ENCODE measurements around the gene UGT1A10.

The UGT1A10 gene

DNA sequence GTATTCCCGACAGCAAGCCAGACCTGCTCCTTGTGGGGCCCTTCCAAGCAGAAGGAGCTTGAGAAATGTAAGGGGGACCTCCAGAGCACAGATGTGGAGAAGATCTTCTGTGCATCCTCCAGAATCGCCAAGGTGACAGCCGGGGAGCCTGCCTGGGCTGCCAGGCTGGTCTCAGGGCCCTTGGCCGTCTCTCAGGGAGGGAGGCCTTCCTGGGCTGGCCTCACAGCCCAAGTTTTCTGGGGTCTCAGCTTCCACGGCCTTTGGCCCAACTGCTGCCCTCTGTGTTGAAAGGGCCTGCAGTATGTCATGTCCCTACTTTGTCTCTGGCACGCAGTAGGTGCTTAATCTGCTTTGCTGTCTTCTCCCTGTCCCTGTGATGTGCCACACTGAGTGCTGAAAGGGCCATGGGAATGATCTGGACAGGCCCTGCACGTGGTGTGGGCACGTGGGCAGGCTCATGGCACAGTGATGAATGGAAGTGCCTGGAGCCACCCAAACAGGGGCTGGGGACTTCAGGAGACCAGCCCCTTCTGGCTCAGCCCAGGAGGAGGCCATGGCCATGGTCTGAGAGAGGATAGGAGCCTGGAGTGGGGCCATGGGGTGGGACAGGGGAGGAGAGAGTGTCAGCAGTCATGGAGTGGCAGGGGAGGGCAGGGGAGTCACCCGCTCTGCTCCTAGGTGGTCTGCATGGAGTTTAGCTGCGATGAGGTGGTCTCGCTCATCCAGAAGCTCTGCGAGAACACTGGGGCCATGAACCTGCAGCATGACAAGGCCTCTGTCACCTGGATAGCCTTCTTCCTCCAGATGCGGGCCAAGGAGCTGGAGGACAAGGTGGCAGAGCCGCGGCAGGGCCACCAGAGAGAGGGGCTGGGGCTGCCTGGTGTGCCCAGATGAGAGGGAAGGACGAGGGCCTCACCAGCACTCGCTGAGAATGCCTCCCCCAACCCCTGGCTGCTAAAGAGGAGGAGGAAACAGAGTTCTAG lies 182.7 kb downstream of the UGT1A10 start:
- ATAC-seq (ENCODE audit: insufficient read depth, low read depth), result no peak
- Histone ChIP-seq H3K4me3 (ENCODE audit: low read depth in 1 of 2, low read length in 2 of 2) (no peak overlapping the region), H3K79me2 (ENCODE audit: insufficient read depth, low read length) (no peaks in the 10 kb centered on the region), H3K4me2 (ENCODE audit: insufficient read depth, low read length) (no peak overlapping the region), H3K9ac (ENCODE audit: low read depth, low read length) (no peak overlapping the region), H3K27me3 (ENCODE audit: insufficient read depth, low read length, poor library complexity) (peaks cover 5% of the 10 kb centered on the region), H3K27ac (ENCODE audit: low read length) (no peak overlapping the region), H2AFZ (ENCODE audit: low read depth, low read length) (no peak overlapping the region), H3K36me3 (ENCODE audit: insufficient read depth, low read length) (no peaks in the 10 kb centered on the region), H3K9me3 (ENCODE audit: insufficient read depth, low read length, severe bottlenecking) (no peaks in the 10 kb centered on the region), H3K4me1 (ENCODE audit: insufficient read depth, low read length) (no peaks in the 10 kb centered on the region), H4K20me1 (ENCODE audit: insufficient read depth, low read length) (no peaks in the 10 kb centered on the region)
- no peak for DNase-seq
- TF ChIP-seq, protein P1, sequence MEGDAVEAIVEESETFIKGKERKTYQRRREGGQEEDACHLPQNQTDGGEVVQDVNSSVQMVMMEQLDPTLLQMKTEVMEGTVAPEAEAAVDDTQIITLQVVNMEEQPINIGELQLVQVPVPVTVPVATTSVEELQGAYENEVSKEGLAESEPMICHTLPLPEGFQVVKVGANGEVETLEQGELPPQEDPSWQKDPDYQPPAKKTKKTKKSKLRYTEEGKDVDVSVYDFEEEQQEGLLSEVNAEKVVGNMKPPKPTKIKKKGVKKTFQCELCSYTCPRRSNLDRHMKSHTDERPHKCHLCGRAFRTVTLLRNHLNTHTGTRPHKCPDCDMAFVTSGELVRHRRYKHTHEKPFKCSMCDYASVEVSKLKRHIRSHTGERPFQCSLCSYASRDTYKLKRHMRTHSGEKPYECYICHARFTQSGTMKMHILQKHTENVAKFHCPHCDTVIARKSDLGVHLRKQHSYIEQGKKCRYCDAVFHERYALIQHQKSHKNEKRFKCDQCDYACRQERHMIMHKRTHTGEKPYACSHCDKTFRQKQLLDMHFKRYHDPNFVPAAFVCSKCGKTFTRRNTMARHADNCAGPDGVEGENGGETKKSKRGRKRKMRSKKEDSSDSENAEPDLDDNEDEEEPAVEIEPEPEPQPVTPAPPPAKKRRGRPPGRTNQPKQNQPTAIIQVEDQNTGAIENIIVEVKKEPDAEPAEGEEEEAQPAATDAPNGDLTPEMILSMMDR (IDR thresholded peaks at IDR 0.05; ENCODE audit: borderline replicate concordance, extremely low read depth, low read length, poor library complexity, severe bottlenecking), result no peak
- no peak for TF ChIP-seq EZH2 (IDR thresholded peaks at IDR 0.05; ENCODE audit: borderline replicate concordance, low read depth, low read length, severe bottlenecking)

DNA sequence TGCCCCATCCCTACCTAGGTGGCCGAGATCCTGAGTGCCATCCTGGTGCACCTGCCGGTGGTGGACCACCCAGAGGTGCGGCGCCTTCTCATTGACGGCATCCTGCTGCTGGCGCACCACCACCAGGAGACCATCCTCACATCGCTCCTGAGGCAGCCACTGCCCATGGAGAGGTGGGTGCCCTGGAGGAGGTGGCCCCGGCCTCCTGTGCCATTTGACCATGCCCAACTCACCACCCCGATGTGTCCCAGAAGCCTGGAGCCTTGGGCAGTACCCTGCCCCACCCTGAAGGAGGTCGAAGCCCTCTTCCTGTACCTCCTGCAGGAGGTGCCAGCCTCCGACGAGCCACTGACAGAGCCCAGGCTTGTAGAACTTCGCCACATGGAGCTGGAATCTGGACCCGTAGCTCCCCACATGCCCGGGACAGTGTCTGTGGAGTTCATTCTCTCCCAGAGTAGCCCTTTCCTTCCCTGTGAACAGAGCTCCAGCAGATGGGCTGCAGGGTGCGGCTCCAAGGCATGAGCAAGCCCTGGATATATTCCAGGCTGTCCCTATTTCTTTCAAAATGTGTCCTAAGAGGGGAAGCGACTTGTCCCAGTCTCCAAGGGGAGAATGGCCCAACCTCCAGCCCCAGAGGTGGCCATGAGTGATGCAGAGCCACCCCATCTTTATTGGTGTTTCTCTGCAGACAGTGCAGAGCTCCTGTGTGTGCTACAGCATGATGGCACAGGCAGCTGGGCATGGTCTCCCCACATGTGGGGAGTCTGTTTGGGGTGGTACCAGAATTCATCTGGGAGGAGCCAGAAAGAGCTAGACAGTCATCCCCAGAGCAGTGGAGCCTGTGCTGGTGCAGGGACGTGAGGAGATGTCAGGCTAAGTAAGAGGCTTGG lies 183.9 kb downstream of the UGT1A10 start:
- H2AFZ ChIP-seq (ENCODE audit: low read depth, low read length), result no peak overlapping the region
- no peaks in the 10 kb centered on the region for H3K36me3 ChIP-seq (ENCODE audit: insufficient read depth, low read length)
- H3K4me3 ChIP-seq (ENCODE audit: low read depth in 1 of 2, low read length in 2 of 2), result no peak overlapping the region
- no peaks in the 10 kb centered on the region for H4K20me1 ChIP-seq (ENCODE audit: insufficient read depth, low read length)
- no peak for TF ChIP-seq EZH2 (IDR thresholded peaks at IDR 0.05; ENCODE audit: borderline replicate concordance, low read depth, low read length, severe bottlenecking)
- TF ChIP-seq, protein P1 (IDR thresholded peaks at IDR 0.05; ENCODE audit: borderline replicate concordance, extremely low read depth, low read length, poor library complexity, severe bottlenecking), result no peak
- no peak overlapping the region for H3K4me2 ChIP-seq (ENCODE audit: insufficient read depth, low read length)
- DNase-seq, result no peak
- H3K27me3 ChIP-seq (ENCODE audit: insufficient read depth, low read length, poor library complexity), result no peaks in the 10 kb centered on the region
- H3K4me1 ChIP-seq (ENCODE audit: insufficient read depth, low read length), result no peaks in the 10 kb centered on the region
- no peak overlapping the region for H3K27ac ChIP-seq (ENCODE audit: low read length)
- H3K79me2 ChIP-seq (ENCODE audit: insufficient read depth, low read length), result no peaks in the 10 kb centered on the region
- no peaks in the 10 kb centered on the region for H3K9me3 ChIP-seq (ENCODE audit: insufficient read depth, low read length, severe bottlenecking)
- ATAC-seq (ENCODE audit: insufficient read depth, low read depth), result no peak
- H3K9ac ChIP-seq (ENCODE audit: low read depth, low read length), result no peak overlapping the region

DNA sequence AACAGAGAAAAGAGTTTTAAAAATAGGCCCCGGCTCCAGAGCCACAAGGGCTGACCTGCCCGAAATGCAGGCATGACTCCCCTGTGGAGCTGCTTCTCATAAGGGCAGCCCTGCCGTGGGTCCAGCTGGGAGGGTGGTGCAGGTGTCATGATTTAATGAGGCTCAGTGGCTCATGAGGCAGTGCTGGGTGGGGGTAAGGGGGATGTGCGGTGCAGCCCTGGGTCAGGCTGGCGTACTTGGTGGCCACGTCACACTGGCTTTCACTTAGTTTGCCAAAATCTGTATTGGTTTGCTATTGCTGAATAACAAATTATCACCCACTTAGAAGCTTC lies 184.5 kb downstream of the UGT1A10 start:
- H2AFZ ChIP-seq (ENCODE audit: low read depth, low read length), result no peak overlapping the region
- no peaks in the 10 kb centered on the region for H3K27me3 ChIP-seq (ENCODE audit: insufficient read depth, low read length, poor library complexity)
- ATAC-seq (ENCODE audit: insufficient read depth, low read depth) (no peak), DNase-seq (no peak)
- no peaks in the 10 kb centered on the region for H3K9me3 ChIP-seq (ENCODE audit: insufficient read depth, low read length, severe bottlenecking)
- H3K4me1 ChIP-seq (ENCODE audit: insufficient read depth, low read length), result no peaks in the 10 kb centered on the region
- H3K9ac ChIP-seq (ENCODE audit: low read depth, low read length), result no peak overlapping the region
- no peak overlapping the region for H3K27ac ChIP-seq (ENCODE audit: low read length)
- no peak overlapping the region for H3K4me2 ChIP-seq (ENCODE audit: insufficient read depth, low read length)
- no peaks in the 10 kb centered on the region for H3K79me2 ChIP-seq (ENCODE audit: insufficient read depth, low read length)
- TF ChIP-seq EZH2 (IDR thresholded peaks at IDR 0.05; ENCODE audit: borderline replicate concordance, low read depth, low read length, severe bottlenecking), result no peak
- TF ChIP-seq, protein P1 (IDR thresholded peaks at IDR 0.05; ENCODE audit: borderline replicate concordance, extremely low read depth, low read length, poor library complexity, severe bottlenecking), result no peak
- no peaks in the 10 kb centered on the region for H3K36me3 ChIP-seq (ENCODE audit: insufficient read depth, low read length)
- no peak overlapping the region for H3K4me3 ChIP-seq (ENCODE audit: low read depth in 1 of 2, low read length in 2 of 2)
- H4K20me1 ChIP-seq (ENCODE audit: insufficient read depth, low read length), result no peaks in the 10 kb centered on the region
